H1 (cell line): ENCODE data around the gene SECTM1. TPM values are rescaled to one million over a fixed set of nuclear protein-coding genes. Genes with fewer than 3 reads are reported as not detected.

Source experiments
- CTCF ChIA-PET: fragments of 300-600 bp; sonication (Branson Sonifier 250); formaldehyde crosslinking; loops from one replicate; lab custom pipeline; 2021; ENCODE audit not compliant: partially characterized antibody; lab: Charles Lee
- POLR2A ChIA-PET: fragments of 300-600 bp; sonication (Branson Sonifier 250); formaldehyde crosslinking; loops from one replicate; lab custom pipeline; 2021; ENCODE audit warnings: inconsistent platforms; ENCODE audit not compliant: partially characterized antibody; lab: Charles Lee
- DNase-seq, 2 experiments: peaks; one replicate each; pipeline versions ENCODE4 v3.0.0 to v3.0.0-alpha.2; 2010 to 2022; ENCODE audit warnings: low spot score in 2 of 2, low read depth in 1 of 2, mixed read lengths in 1 of 2
- FAIRE-seq: peaks from 2 replicates; lab custom pipeline; 2011; peaks lifted over from hg19 to GRCh38; lab: Jason Lieb, UNC
- H2AFZ ChIP-seq: 2 replicates; pipeline ENCODE4 v1.8.1; 2012; ENCODE audit warnings: low read length, inconsistent platforms
- H2AK5ac ChIP-seq: 2 replicates; pipeline ENCODE4 v1.6.1; 2013; ENCODE audit warnings: low read depth, low read length
- H2BK120ac ChIP-seq: replicated peaks from 2 replicates; pipeline ENCODE3; 2013; ENCODE audit warnings: low read depth, low read length, inconsistent platforms
- H2BK12ac ChIP-seq: 2 replicates; pipeline ENCODE4 v1.6.1; 2013; ENCODE audit warnings: low read depth, low read length
- H2BK15ac ChIP-seq: 2 replicates; pipeline ENCODE4 v1.6.1; 2013; ENCODE audit warnings: low read length
- H2BK20ac ChIP-seq: 2 replicates; pipeline ENCODE4 v1.6.1; 2013; ENCODE audit warnings: low read length
- H2BK5ac ChIP-seq: 2 replicates; pipeline ENCODE4 v1.6.1; 2013; ENCODE audit warnings: low read depth, low read length
- H3K14ac ChIP-seq: 2 replicates; pipeline ENCODE4 v1.6.1; 2013; ENCODE audit warnings: inconsistent platforms; ENCODE audit not compliant: insufficient read length
- H3K18ac ChIP-seq: 2 replicates; pipeline ENCODE4 v1.6.1; 2013; ENCODE audit warnings: low read length; ENCODE audit errors: extremely low read depth
- H3K23ac ChIP-seq: 2 replicates; pipeline ENCODE4 v1.6.1; 2013; ENCODE audit warnings: inconsistent platforms; ENCODE audit not compliant: insufficient read length
- H3K23me2 ChIP-seq: 2 replicates; pipeline ENCODE4 v1.6.1; 2013; ENCODE audit warnings: low read depth, low read length
- H3K27ac ChIP-seq: 2 replicates; pipeline ENCODE4 v1.6.1; 2011; ENCODE audit warnings: low read depth, low read length, inconsistent platforms
- H3K27me3 ChIP-seq, 4 experiments: replicated peaks in 1 of 4; 1 replicate in 1 of 4; 2 replicates in 3 of 4; pipeline versions ENCODE4 v1.6.1 to v1.8.1; 2011 to 2013; ENCODE audit warnings: low read length in 3 of 4, mild to moderate bottlenecking in 3 of 4, inconsistent platforms in 2 of 4, mixed read lengths in 2 of 4, moderate library complexity in 1 of 4; ENCODE audit not compliant: control insufficient read depth in 3 of 4, insufficient read depth in 3 of 4; ENCODE audit errors: extremely low read depth in 1 of 4
- H3K36me3 ChIP-seq, 4 experiments: 2 replicates each; pipeline versions ENCODE4 v1.6.1 to v1.8.1; 2011 to 2013; ENCODE audit warnings: mild to moderate bottlenecking in 4 of 4, low read length in 3 of 4, moderate library complexity in 2 of 4, control low read depth in 1 of 4, inconsistent platforms in 1 of 4; ENCODE audit not compliant: insufficient read depth in 4 of 4, control insufficient read depth in 2 of 4
- H3K4ac ChIP-seq: replicated peaks from 2 replicates; pipeline ENCODE3; 2013; ENCODE audit warnings: low read length, low read depth, mixed read lengths, inconsistent platforms; ENCODE audit not compliant: insufficient read length
- H3K4me1 ChIP-seq, 4 experiments: replicated peaks in 1 of 4; 1 replicate in 1 of 4; 2 replicates in 3 of 4; pipeline versions ENCODE4 v1.6.1 to v1.8.1; 2011 to 2013; ENCODE audit warnings: low read length in 3 of 4, inconsistent platforms in 2 of 4, mixed read lengths in 1 of 4; ENCODE audit not compliant: insufficient read depth in 4 of 4, control insufficient read depth in 3 of 4
- H3K4me2 ChIP-seq, 2 experiments: 2 replicates each; pipeline versions ENCODE4 v1.6.1 to v1.8.1; 2011 to 2013; ENCODE audit warnings: low read depth in 2 of 2, low read length in 2 of 2, control low read depth in 1 of 2, inconsistent platforms in 1 of 2, mild to moderate bottlenecking in 1 of 2; ENCODE audit not compliant: insufficient read depth in 1 of 2
- H3K4me3 ChIP-seq, 4 experiments: fragments of 200-600, 300-600 bp in 1 of 4; sonication (generic), shearing (Covaris generic), sonication (Bioruptor Twin) in 1 of 4; 2 replicates each; pipeline versions ENCODE4 v1.5.1 to v1.8.1; 2011 to 2016; ENCODE audit warnings: low read length in 4 of 4, low read depth in 3 of 4, control low read depth in 2 of 4, inconsistent platforms in 2 of 4, mild to moderate bottlenecking in 2 of 4, mixed read lengths in 1 of 4, moderate library complexity in 1 of 4; ENCODE audit not compliant: insufficient read depth in 2 of 4; ENCODE audit errors: extremely low read depth in 1 of 4
- H3K56ac ChIP-seq: replicated peaks from 2 replicates; pipeline ENCODE3; 2013; ENCODE audit warnings: low read depth, mild to moderate bottlenecking, mixed read lengths, low read length, inconsistent platforms; ENCODE audit not compliant: insufficient read length
- H3K79me1 ChIP-seq: 2 replicates; pipeline ENCODE4 v1.6.1; 2013; ENCODE audit warnings: low read depth, low read length, control low read depth
- H3K79me2 ChIP-seq, 2 experiments: 2 replicates each; pipeline versions ENCODE4 v1.6.1 to v1.8.1; 2012 to 2013; ENCODE audit warnings: low read length in 2 of 2, mild to moderate bottlenecking in 2 of 2, inconsistent platforms in 1 of 2; ENCODE audit not compliant: insufficient read depth in 2 of 2, control insufficient read depth in 1 of 2
- H3K9ac ChIP-seq, 4 experiments: replicated peaks in 1 of 4; 1 replicate in 1 of 4; 2 replicates in 3 of 4; pipeline versions ENCODE4 v1.6.1 to v1.8.1; 2011 to 2013; ENCODE audit warnings: low read depth in 3 of 4, low read length in 3 of 4, control low read depth in 2 of 4, mild to moderate bottlenecking in 2 of 4, moderate library complexity in 2 of 4, inconsistent platforms in 1 of 4; ENCODE audit errors: extremely low read depth in 1 of 4
- H3K9me3 ChIP-seq, 2 experiments: 2 replicates each; pipeline versions ENCODE4 v1.6.1 to v1.8.1; 2012 to 2013; ENCODE audit warnings: mild to moderate bottlenecking in 2 of 2, moderate library complexity in 2 of 2, control low read depth in 1 of 2, inconsistent platforms in 1 of 2, low read depth in 1 of 2, low read length in 1 of 2, mixed read lengths in 1 of 2; ENCODE audit not compliant: insufficient read depth in 2 of 2
- H4K20me1 ChIP-seq, 2 experiments: replicated peaks in 1 of 2; 2 replicates each; pipeline versions ENCODE3 to v1.8.1; 2011 to 2013; ENCODE audit warnings: inconsistent platforms in 2 of 2, low read length in 2 of 2, mild to moderate bottlenecking in 1 of 2; ENCODE audit not compliant: insufficient read depth in 2 of 2, control insufficient read depth in 1 of 2
- H4K5ac ChIP-seq: 2 replicates; pipeline ENCODE4 v1.6.1; 2013; ENCODE audit warnings: low read length, low read depth, mixed read lengths, inconsistent platforms; ENCODE audit not compliant: insufficient read length
- H4K8ac ChIP-seq: 2 replicates; pipeline ENCODE4 v1.8.0; 2013; ENCODE audit warnings: mild to moderate bottlenecking, moderate library complexity, low read length, inconsistent platforms; ENCODE audit not compliant: insufficient read depth; ENCODE audit errors: extremely low read depth
- H4K91ac ChIP-seq: replicated peaks from 2 replicates; pipeline ENCODE3; 2013; ENCODE audit warnings: low read length, mixed read lengths, inconsistent platforms; ENCODE audit not compliant: insufficient read length
- CEBPB ChIP-seq: IDR thresholded peaks from 2 replicates; pipeline ENCODE4 v1.6.1; 2012; ENCODE audit warnings: low read depth, low read length
- FOSL1 ChIP-seq: IDR thresholded peaks from 2 replicates; pipeline ENCODE4 v1.6.1; 2011; ENCODE audit warnings: mild to moderate bottlenecking, low read depth, low read length, moderate library complexity; ENCODE audit not compliant: insufficient read depth
- WGBS, 2 experiments: shearing (Covaris generic) in 1 of 2; methylation state at CpG; one replicate each; pipeline versions ENCODE4 v1.1.6 to v1.1.7; 2013 to 2015; ENCODE audit warnings: low lambda C conversion rate in 2 of 2, mixed read lengths in 2 of 2, inconsistent platforms in 1 of 2, low coverage in 1 of 2, missing lambda C conversion rate in 1 of 2; ENCODE audit not compliant: insufficient replicate concordance in 2 of 2, insufficient coverage in 1 of 2, insufficient read length in 1 of 2; ENCODE audit errors: extremely low coverage in 1 of 2, missing lambda C conversion rate in 1 of 2; 5-methylcytosine and 5-hydroxymethylcytosine counted together
- polyA plus RNA-seq, 7 experiments: library from polyadenylated mRNA; depleted of rRNA in 3 of 7; stranded (reverse) in 5 of 7; unstranded in 2 of 7; fragments of >200 nt in 5 of 7; fragments of 200-250 nt in 2 of 7; gene quantifications; 1 replicate in 5 of 7; 2 replicates in 1 of 7; 4 replicates in 1 of 7; pipeline versions ENCODE4 v1.2.1 to v1.2.3, GENCODE V29; 2011 to 2013; ENCODE audit warnings: missing spikeins in 2 of 7, mixed read lengths in 2 of 7
- total RNA-seq: library from RNA; stranded (reverse); fragmentation: NEBNext Ultra II Directional; extraction: Animal tissue kit (Norgen Biotek cat#: 25700); gene quantifications from 2 replicates; pipeline ENCODE4 v1.2.1, GENCODE V29; 2021

SECTM1 gene
- total and polyA plus RNA-seq, 2 of the 8 experiments (the other 6 are each of a cell fraction or from before 2014, with no cell fraction given): 0.20 to 0.65 TPM

DNA sequence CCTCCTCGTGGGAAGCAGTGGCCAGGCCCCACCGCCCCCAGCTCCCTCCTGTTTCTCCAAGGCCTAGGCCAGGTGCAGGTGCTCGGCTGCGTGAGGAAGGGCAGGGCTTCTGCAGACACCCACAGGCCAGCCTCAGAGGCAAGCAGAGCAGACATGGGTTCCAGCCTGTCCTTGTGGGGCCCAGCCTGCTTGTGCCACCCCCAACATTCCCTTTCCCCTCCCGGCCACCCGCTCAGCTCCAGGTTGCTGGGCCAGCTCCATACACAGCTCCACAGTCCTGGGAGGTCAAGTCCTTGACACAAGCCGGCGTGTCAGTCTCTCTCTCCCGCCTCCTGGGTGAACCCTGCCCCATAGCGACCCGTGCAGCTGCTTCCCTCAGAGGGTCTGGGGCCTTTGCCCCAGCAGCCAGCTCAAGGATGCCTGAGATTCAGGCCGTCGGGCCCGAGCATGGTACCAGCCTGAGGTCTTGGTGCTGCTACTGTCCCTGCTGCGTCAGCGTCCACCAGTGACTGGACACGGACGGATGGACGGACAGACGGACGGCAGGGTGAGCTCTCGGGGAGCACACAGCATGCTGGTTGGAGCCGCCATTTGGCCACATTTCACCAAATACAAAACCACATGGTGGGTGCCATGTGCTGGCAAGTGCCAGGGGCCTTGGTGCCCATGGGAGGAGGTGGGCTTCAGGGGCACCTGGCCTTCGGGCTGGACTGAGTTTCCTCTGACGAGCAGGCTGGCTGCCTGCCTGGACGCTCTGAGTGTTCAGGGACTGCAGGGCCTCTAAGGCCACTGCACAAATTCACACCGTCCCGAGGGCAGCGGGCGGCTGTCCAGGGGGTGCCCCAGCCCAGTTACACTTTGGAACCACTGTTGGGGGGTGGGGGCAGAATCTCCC lies 8.0 kb downstream of the SECTM1 start:
- Histone ChIP-seq H3K4me2 (no peak overlapping the region), H3K79me2 (no peaks in the 10 kb centered on the region)
- no peak for FAIRE-seq

More for the DNA sequence above, 8.0 kb downstream of the SECTM1 start:
- Histone ChIP-seq H2AFZ (no peak overlapping the region), H3K18ac (no peak overlapping the region), H3K27ac (no peak overlapping the region), H2BK120ac (no peak overlapping the region), H2BK15ac (no peak overlapping the region), H3K79me1 (no peaks in the 10 kb centered on the region), H3K9me3 (no peaks in the 10 kb centered on the region), H4K20me1 (peaks cover 0 to 3% of the 10 kb centered on the region in 2 experiments), H3K56ac (no peak overlapping the region), H2BK12ac (no peak overlapping the region), H2BK20ac (no peak overlapping the region), H3K4me1 (peaks cover 0 to 19% (median 15%) of the 10 kb centered on the region in 4 experiments; a peak in 6 of 7 replicates), H3K23me2 (no peaks in the 10 kb centered on the region; the same call in 1 of the 2 replicates), H3K14ac (no peak overlapping the region), H2AK5ac (no peak overlapping the region), H3K9ac (no peak overlapping the region), H3K23ac (no peak overlapping the region), H4K91ac (no peak overlapping the region), H3K36me3 (no peaks in the 10 kb centered on the region), H4K8ac (peak overlapping the region; percentile 5; the same call in 1 of the 2 replicates), H4K5ac (no peak overlapping the region), H3K27me3 (peaks cover 0 to 3% (median 2%) of the 10 kb centered on the region in 4 experiments; a peak in 3 of 7 replicates), H2BK5ac (no peak overlapping the region), H3K4me3 (no peak overlapping the region), H3K4ac (no peak overlapping the region)
- POLR2A ChIA-PET: interaction anchor here (0.6 to 1.1 kb wide), 2 partner anchors 20 to 42 kb away, joined by 3 to 4 read pairs; no protein-coding TSS in a partner anchor
- CTCF ChIA-PET: interaction anchor here (0.9 to 2.1 kb wide), 3 partner anchors 22 to 90 kb away, joined by 3 to 8 read pairs (median 3); no protein-coding TSS in a partner anchor
- TF ChIP-seq FOSL1 (no peak), CEBPB (no peak)
- DNase-seq: no peak
- WGBS, 2 experiments: 93% methylated on average over 28 of the region's 30 CpGs; no CpG with 5 or more reads in 1 of the 2 experiments
